ENCODE data around the gene SLC23A2.

The SLC23A2 gene

GRCh38 chr20:4971064-4971463, 30.2 kb downstream of the SLC23A2 start (continued):
- no peak for TF ChIP-seq ZNF555 (tag by site-specific recombination; conservative IDR thresholded peaks at IDR 0.05)
- no peak for TF ChIP-seq ZNF677 (tag by site-specific recombination; IDR thresholded peaks at IDR 0.05)
- TF ChIP-seq ZNF529 (tag by site-specific recombination; IDR thresholded peaks at IDR 0.05; ENCODE audit: insufficient replicate concordance) = no peak
- no peak for TF ChIP-seq ZNF521 (tag by site-specific recombination; IDR thresholded peaks at IDR 0.05)
- TF ChIP-seq ZNF692 (tag by site-specific recombination; IDR thresholded peaks at IDR 0.05) = no peak

GRCh38 chr20:4967752-4968477, 33.4 kb downstream of the SLC23A2 start:
- peaks cover 0 to 4% of the 10 kb centered on the region in 2 experiments; a peak in 2 of 3 replicates for H3K36me3 ChIP-seq (ENCODE audit: control insufficient read depth in 2 of 2, insufficient read depth in 1 of 2, low read length in 2 of 2)
- POLR2A ChIA-PET = no interaction called here
- CTCF ChIA-PET = no interaction called here

GRCh38 chr20:4966826-4967751, 34.2 kb downstream of the SLC23A2 start:
- Histone ChIP-seq H3K27ac (ENCODE audit: extremely low read depth, low read depth, low read length) (no peak overlapping the region), H3K4me1 (ENCODE audit: control insufficient read depth, insufficient read depth, low read length) (no peaks in the 10 kb centered on the region), H3K9me3 (ENCODE audit: control insufficient read depth, insufficient read depth, low read depth, low read length) (no peaks in the 10 kb centered on the region), H3K36me3 (ENCODE audit: control insufficient read depth in 2 of 2, insufficient read depth in 1 of 2, low read length in 2 of 2) (peaks cover 0 to 4% of the 10 kb centered on the region in 2 experiments; a peak in 2 of 3 replicates), H3K4me3 (ENCODE audit: low read depth, low read length) (no peak overlapping the region)
- POLR2A ChIA-PET = no interaction called here
- CTCF ChIA-PET = interaction anchor here (1.1 to 1.8 kb wide), 2 partner anchors 133 to 226 kb away, joined by 3 to 9 read pairs; no protein-coding TSS in a partner anchor
- TF ChIP-seq ZSCAN4 (tag by site-specific recombination; IDR thresholded peaks at IDR 0.05) (peak; percentile 46; the same call in 1 of the 2 replicates), ZBTB20 (tag by site-specific recombination; IDR thresholded peaks at IDR 0.05) (0 out of 2 replicates have a peak, but pooled peaks have one; percentile 25), INSM2 (tag by site-specific recombination; IDR thresholded peaks at IDR 0.05) (no peak), AEBP2 (tag by site-specific recombination; IDR thresholded peaks at IDR 0.05; ENCODE audit: borderline replicate concordance) (no peak), ZNF837 (tag by site-specific recombination; IDR thresholded peaks at IDR 0.05) (no peak), ZNF747 (tag by site-specific recombination; IDR thresholded peaks at IDR 0.05) (no peak), SP7 (tag by site-specific recombination; IDR thresholded peaks at IDR 0.05) (peak; percentile 51; the same call in 1 of the 2 replicates), FEZF1 (tag by site-specific recombination; IDR thresholded peaks at IDR 0.05) (no peak), ZNF133 (tag by site-specific recombination; IDR thresholded peaks at IDR 0.05) (no peak), ZNF202 (tag by site-specific recombination; IDR thresholded peaks at IDR 0.05; ENCODE audit: borderline replicate concordance) (no peak)

More at GRCh38 chr20:4967752-4968477, 33.4 kb downstream of the SLC23A2 start:
- H3K4me3 ChIP-seq (ENCODE audit: low read depth, low read length) = no peak overlapping the region
- TF ChIP-seq INSM2 (tag by site-specific recombination; IDR thresholded peaks at IDR 0.05) (no peak), ZNF521 (tag by site-specific recombination; IDR thresholded peaks at IDR 0.05) (no peak), AEBP2 (tag by site-specific recombination; IDR thresholded peaks at IDR 0.05; ENCODE audit: borderline replicate concordance) (no peak), GLI2 (tag by site-specific recombination; IDR thresholded peaks at IDR 0.05; ENCODE audit: borderline replicate concordance, low read depth) (no peak)
- H3K27ac ChIP-seq (ENCODE audit: extremely low read depth, low read depth, low read length) = no peak overlapping the region
- no peaks in the 10 kb centered on the region for H3K9me3 ChIP-seq (ENCODE audit: control insufficient read depth, insufficient read depth, low read depth, low read length)
- no peaks in the 10 kb centered on the region for H3K4me1 ChIP-seq (ENCODE audit: control insufficient read depth, insufficient read depth, low read length)

Data from HEK293 (cell line).